ENCODE data around the gene STT3A.

DNA sequence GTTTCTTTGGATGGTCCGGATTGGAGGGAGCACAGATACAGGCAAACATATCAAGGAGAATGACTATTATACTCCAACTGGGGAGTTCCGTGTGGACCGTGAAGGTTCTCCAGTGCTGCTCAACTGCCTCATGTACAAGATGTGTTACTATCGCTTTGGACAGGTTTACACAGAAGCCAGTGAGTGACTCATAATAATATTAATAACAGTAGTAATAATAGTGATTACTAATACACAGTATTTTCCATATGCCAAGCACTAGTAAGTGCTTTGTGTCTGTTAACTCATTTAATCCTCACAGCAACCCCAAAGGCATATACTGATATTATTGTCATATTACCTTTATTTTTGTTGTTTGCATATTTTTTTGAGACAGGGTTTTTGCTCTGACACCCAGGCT lies 25.7 kb downstream of the STT3A start:
- TF ChIP-seq, protein P1, sequence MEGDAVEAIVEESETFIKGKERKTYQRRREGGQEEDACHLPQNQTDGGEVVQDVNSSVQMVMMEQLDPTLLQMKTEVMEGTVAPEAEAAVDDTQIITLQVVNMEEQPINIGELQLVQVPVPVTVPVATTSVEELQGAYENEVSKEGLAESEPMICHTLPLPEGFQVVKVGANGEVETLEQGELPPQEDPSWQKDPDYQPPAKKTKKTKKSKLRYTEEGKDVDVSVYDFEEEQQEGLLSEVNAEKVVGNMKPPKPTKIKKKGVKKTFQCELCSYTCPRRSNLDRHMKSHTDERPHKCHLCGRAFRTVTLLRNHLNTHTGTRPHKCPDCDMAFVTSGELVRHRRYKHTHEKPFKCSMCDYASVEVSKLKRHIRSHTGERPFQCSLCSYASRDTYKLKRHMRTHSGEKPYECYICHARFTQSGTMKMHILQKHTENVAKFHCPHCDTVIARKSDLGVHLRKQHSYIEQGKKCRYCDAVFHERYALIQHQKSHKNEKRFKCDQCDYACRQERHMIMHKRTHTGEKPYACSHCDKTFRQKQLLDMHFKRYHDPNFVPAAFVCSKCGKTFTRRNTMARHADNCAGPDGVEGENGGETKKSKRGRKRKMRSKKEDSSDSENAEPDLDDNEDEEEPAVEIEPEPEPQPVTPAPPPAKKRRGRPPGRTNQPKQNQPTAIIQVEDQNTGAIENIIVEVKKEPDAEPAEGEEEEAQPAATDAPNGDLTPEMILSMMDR (IDR thresholded peaks at IDR 0.05; ENCODE audit: insufficient read depth, low read depth, low read length) = no peak
- no peak for TF ChIP-seq EZH2 (IDR thresholded peaks at IDR 0.05; ENCODE audit: insufficient read depth, low read length)

All from astrocyte (in vitro differentiated cells and primary cell).